Activated T-helper 1 cell treated with Interleukin-2 at 50 U/mL for 16 hours (primary cell): ENCODE measurements around the gene GRID1.

Experiments
- DNase-seq: peaks from one replicate; pipeline ENCODE4 v3.0.0-alpha.2; 2020; ENCODE audit warnings: low read depth

The GRID1 gene

DNA sequence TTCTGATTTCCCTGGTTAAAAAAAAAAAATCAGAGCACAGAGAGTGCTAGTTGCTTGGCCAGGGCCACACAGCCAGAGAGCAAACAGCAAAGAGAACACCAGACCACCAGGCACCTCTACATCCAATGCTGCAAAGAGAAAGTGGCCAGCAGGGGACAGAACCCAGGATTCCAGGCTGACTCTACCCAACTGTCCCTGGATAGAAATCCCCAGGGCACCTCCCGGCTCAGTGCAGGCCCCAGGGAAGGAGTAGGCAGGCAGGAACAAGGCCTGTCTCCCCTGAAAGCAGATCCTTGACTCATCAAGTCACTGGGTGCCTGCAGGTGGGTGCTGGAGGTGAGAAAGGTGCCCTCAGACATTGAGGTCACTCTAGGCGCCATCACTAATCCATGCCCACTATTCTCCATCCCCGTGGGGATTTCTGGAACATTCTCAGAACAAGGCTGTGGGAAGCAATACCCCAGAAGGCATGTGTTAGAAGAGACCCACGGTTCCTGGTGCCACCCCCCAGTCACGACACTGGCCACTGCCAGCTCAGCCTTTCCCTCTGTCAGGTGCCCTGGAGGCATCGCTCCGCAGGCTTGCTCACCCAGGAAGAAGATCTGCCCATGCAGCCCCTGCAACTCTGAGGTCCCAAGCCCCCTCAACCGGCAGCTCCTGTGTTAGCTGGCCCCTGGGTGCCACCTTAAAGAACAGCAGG lies 154.8 kb downstream of the GRID1 start:
- no peak for DNase-seq

- DNase-seq: no peak
These were observed 156.2 kb downstream of the GRID1 start for GRCh38 chr10:86210416-86210815.

DNA sequence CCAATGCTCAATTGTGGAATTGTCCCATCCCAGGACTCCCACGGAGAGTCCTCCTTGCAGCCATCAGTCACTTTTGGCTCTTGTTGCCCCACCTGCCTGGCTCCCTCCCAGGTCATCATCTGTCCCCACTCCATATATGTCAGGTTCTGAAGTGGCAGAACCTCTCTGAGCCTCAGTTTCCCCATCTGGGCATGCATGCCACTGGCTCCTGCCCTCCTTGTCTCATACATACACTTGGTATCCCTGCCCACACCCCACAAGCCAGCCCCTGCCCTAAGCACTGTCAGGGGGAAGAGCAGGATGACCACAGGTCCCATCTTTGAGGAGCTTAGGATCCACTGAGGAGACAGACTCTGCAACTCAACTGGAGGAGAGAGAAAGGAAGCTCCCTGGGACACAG lies 156.9 kb downstream of the GRID1 start:
- DNase-seq: no peak

DNA sequence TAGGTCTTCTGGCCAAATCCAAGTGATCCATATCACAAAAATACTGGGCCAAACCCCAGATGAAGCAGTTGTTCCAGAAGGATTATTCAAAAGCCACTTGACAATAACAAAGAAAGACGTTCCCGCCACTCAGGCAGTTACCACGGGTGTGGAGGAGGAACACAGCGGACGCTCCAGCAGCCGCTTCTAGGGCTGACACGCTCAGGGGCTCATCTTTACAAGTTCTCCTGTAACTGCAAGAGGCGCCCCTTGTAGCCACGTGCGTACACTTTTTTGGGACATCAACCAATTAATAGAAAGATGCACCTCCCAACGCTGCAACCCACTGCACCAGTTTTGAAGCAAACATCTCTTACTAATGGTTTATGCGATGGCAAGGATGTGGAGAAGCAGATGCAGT lies 159.4 kb downstream of the GRID1 start:
- DNase-seq: no peak

DNA sequence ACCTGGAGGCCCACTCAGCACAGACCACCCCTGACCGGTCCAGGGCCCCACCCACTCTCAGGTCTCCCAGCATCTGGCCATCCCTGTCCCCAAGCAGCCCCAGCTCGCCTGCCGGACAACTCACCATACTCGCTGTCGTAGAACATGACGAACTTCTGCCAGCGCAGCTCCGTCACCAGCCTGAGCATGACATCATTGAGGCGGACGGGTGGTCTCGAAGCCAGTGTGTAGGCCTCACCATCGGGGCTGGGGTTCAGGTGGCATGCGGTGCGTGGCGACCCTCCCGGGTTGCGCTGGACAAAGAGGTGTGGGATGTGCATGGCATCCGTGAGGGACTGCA lies 160.4 kb downstream of the GRID1 start:
- DNase-seq: no peak

DNA sequence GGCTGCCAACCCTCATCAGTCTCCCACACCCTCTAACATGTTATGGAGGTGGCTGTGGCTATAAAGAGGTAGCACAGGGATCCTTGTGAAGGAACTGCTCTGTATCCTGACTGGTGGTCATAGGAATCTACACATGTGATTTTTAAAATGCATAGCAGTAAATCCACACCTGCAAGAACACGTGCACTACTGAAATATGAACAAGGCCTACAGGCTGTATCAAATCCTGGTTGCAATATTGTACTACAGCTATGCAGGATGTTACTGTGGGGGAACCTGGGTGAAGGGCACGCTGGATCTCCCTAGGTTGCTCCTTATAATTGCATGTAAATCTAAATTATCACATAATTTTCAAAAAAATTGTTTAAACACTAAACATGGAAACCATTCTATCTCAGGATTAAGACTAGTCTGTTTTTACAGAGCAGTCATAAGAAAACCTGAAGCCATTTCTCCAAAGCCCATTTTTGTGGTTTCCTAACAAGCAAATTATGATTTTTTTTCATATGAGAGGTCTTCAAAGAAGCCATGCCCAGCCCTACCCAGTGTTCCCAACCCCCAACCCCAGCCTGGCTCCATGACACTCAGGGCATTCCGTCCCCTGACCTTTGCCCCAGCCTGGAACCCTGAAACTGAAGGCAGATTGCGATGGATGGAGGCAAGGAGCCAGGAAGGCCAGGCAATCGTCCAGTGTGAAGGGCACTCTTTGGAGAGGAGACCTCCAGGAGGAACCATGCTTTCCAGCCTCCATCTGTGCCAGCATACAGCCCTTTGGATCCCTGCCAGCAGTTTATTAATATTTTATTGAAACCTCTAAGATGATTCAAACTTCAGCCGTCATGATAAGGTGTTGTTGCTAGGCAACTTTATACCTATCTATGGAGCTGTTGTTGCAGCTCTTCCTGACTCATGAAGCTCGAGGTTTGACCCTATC lies 161.0 kb downstream of the GRID1 start:
- no peak for DNase-seq

GRCh38 chr10:86204421-86205305 lies 161.9 kb downstream of the GRID1 start:
- DNase-seq: no peak

DNA sequence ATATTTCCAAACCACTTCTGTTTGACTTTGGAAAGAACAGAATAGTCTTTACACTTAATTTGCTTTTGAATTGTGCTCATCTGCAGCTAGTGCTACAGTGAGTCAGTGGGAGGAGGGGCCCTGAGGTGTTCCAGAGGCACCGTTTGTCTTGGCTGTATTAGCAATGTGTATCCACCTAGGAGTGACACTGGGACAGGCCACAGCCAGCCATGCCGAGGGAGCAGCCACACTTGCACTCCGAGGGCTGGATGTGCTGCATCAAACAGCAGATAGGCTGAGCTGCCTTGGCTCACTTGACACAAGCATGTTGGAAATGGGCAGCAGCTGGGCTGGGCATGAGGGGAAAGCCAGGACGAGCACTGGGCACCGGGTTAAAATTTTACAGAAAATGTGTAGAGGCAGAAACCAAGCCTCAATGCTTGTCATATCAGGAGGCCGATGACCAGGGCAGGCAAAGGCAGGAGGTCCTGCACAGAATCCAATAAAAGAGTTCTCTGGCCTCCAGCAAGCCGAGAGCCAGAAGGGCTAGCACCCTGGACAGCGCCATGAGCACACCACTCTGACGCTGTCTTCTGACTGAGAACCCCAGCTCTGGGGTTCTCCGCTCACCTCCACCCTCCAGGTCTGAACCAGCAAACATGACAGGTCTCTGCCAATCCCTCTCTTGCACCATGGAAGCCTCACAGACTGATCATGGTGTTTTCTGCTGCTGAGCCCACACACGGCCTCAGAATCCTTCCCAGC lies 163.3 kb downstream of the GRID1 start:
- DNase-seq: no peak

DNA sequence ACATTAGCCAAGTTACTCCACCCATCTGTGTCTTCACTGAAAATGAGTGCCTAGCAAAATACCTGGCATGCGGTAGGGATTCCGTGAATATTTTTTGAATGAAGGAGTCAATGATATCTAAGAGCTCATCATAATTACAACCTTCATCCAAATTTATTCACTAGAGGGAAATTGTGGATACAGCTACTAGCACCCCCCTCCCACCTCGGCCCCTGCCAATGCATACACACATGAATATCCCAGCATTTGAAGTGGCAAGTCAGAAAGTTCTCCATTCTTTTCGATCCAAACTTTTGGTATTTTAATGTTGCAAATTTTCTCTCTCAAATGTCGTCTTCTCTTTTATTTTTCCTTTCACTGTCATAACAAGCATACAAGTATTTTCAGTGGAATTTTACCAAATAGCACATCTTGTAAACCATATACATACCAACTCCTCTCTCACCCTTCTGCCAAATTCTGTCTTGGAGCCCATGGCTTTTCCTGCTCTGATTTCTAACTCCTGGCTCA lies 164.3 kb downstream of the GRID1 start:
- DNase-seq: no peak

DNA sequence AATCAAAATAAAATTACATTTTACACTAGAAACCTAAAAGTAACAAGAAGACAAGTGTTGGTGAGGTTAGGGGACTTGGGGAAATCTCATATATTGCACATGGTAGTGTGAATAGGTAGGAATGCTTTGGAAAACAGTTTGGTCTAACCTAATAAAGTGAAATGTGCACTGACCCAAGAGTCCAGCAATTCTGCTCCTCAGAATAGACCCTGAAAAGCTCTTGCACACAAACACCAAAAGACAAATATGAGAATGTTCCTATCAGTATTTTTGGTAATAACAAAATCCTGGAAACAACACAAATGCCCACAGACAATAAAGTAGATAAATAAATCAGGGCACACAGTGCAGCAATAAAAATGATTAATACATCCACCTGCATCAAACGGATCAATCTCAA lies 165.7 kb downstream of the GRID1 start:
- DNase-seq: no peak

DNA sequence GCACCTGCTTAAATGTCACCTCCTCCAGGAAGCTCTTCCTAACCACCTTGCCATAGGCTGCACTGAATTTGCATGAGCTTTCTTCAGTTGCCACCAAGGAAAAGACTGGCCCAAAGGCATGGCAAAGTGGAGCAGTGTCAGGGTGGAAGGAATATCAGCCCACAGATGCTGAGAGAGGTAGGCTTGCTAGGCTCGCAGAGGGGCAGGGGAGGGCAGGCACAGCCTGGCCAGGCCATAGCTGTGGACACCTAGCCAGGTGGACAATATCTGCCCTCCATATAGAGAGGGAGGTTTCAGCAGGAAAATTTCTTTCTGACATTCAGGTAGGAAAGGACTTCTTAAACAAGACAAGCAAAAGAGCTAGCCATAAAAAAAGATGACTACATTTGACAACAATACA lies 166.3 kb downstream of the GRID1 start:
- DNase-seq: no peak

GRCh38 chr10:86199041-86199440 lies 167.6 kb downstream of the GRID1 start:
- no peak for DNase-seq

DNA sequence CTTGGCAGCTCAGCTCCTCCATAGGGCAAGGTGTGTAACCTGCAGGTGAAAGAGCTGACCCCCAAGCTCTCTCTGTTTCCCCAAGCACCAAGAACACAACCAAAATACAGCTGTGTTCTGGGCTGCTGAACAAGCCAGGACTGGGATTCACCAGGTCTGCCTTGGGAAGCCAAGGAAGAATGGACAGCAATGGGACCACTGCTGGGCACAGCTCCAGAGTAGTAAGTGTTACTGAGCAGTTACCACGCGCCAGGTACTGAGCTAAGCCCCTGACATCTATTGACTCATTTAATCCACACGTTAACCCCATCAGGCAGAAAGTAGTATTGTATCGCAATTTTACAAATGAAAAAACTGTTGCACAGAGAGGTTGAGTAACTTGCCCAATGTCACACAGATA lies 168.3 kb downstream of the GRID1 start:
- no peak for DNase-seq

- no peak for DNase-seq
These were observed 169.3 kb downstream of the GRID1 start for GRCh38 chr10:86197166-86197790.

- no peak for DNase-seq
These were observed 171.0 kb downstream of the GRID1 start for GRCh38 chr10:86195521-86196157.

- no peak for DNase-seq
These were observed 171.9 kb downstream of the GRID1 start for GRCh38 chr10:86194684-86195083.

DNA sequence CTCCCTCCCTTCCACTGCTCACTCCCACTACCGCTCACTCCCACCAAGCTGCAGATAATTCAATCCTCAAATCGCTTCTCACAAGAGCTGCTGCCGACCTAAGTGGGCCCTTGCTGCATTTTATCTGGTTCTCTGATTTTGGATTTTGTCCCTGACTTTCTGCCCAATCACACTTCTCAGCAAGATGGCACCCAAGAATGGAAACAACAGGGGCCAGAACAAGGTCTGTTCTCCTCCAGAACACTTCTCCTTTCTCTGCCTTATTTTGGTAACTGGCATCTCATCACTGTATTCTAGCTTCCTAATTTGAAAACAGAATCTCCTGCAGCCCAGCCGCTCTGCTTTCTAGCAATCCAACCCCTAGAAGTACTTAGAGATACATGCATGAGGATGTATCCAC lies 172.8 kb downstream of the GRID1 start:
- DNase-seq: no peak

GRCh38 chr10:86192691-86193090 lies 173.9 kb downstream of the GRID1 start:
- DNase-seq: no peak

DNA sequence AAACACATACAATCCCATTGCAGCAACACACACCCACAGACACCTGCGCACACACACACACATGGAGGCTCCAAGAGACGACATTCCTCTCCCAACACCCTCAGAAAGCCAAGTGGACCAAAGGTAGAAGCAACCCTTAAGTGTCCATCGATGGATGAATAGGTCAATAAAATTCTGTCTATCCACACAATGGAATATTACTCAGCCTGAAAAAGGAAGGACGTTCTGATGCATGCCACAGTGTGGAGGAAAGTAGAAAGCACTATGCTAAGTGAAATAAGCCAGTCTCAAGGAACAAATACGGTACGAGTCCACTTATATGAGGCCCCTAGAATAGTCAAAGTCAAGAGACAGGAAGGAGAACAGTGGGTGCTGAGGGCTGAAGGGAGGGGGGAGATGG lies 174.4 kb downstream of the GRID1 start:
- DNase-seq: no peak

DNA sequence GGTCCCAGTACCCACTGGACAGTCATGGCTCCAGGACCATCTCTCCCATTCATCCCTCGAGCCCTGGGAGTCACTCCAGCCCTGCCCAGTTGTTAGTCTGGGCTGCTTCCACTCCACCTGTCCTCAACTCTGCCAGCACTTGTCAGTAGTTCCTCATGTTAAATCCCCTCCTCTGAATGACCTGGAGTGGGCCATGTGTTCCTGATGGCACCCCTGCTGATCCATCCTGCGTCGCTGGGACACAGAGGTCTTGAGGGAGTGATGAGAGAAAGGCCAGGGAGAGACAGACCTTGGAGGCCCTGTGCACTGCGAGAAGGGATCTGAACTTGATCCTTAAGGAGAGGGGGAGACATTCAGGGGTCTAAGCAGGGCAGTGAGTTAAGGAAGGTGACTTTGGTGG lies 174.9 kb downstream of the GRID1 start:
- no peak for DNase-seq

GRCh38 chr10:86191166-86191565 lies 175.4 kb downstream of the GRID1 start:
- DNase-seq: no peak
